Measurements from ENCODE around the gene ANKRD34C.
A peak's percentile ranks its signal among the peaks of the same experiment; 100 is the strongest.
"Not testable (repeated sequence)": the region's sequence is repeated elsewhere in the genome, so short reads cannot be mapped to it uniquely, and the experiment has no call there.

Gene ANKRD34C

DNA sequence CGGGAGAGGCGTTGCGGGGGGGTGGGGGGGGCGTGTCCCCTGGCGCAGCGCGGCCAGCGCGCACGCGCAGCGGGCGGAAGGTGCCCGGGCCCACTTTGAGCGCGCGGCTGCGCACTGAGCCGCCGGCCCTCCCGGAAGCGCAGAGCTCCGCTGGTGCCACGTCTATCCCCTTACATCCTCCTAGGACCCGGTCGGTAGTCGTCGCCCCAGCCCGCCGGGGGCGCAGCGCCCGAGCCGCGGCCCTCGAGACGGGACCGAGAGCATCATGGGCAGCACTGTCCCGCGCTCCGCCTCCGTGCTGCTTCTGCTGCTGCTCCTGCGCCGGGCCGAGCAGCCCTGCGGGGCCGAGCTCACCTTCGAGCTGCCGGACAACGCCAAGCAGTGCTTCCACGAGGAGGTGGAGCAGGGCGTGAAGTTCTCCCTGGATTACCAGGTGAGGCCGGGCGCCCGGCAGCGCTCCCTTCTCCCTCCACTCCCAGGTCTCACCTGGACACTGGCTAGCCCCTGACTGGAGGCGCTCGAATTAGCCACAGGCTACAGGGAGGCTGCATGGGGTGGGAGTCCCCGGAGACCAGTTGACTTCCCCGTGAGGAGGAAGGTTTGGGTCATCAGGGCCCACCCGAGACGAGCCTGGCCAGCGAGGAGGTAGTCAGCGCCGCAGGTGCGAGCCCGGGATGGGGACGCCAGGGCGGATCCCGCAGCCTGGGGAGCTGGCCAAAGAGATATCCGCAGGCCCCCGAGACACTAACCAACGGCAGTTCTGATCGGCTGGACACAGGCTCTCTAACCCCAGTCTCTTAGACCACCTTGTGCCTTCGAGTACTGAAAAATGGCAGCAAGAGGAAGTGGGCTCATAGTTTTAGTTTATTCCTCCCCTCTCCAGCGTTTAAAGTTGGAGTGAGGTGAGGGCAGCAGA lies 28.7 kb downstream of the ANKRD34C start, which contains the start of gene TMED3:
TSS of gene TMED3 (plus strand) at position 128 of the 916 bp plus-strand sequence. CDS start at position 266, 138 bp downstream.
- peak; percentile 36 to 65 for DNase-seq (ENCODE audit: low read depth in 2 of 2, low spot score in 1 of 2)

DNA sequence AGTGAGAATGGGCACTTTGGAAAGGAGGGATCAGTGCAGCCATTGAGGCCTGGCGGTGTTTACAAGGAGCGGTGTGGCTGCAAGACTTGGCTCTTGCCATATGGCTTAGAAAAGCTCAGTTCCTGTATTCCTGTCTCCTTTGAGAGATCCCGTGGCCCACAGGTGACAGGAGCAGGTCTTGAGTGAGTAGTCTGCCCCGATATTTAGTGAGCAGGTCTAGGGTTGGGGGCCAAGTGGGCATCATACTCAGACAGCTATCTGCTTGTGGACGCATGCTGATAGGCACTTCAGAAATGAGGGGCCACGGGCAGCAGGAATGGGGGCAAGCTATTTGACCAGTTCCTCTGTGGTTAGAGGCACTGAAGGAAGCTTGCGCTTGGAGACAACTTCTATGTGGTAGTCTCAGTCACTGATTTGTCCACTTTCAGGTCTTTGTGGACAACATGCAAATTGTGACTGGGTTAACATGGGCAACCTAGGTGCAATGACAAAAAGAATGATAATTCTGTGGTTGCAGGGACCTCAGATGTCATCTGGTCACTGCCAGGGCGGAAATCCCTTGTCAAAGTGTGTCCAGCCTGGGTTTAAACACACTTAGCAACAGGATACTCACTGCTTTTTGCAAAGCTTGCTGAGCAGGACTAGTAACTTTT lies 29.5 kb downstream of the ANKRD34C start:
- no peak for DNase-seq (ENCODE audit: low read depth in 2 of 2, low spot score in 1 of 2)

DNA sequence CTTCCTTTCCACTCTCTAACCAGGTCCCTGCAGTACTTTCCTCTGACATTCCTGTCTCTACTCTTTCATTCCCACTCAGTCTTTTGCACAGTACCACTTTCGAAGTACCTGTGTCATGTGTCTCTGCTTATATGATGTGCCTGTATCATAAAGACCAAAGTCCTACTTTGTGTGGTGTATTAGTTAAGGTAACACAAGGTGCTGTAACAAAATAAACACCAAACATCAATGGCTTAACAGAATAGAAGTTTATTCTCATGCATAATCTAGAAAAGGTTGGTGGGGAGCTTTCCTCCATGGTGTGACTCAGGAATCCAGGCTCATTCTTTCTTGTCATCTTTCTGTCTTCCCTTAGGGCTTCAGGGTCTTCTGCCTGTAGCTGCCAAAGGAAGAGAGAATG lies 31.7 kb downstream of the ANKRD34C start:
- no peak for DNase-seq (ENCODE audit: low read depth in 2 of 2, low spot score in 1 of 2)

DNA sequence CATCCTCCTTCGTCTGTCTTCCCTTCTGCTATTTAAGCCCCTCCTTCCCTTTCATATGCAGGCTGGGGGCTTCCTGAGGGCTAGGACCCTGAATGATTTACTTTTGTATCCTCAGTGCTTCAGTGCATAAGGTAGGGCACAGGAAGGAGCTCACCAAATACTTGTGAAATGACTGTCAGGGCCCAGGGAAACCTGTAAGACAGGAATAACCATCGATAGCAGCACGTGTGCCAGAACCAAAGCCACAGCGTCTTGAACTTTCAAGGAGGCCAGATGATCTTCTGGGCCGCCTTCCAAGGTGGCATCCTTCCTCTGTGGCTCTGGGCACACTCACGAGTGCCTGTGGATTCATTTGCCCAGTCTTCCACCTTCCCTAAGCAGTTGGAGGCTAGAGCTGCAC lies 32.3 kb downstream of the ANKRD34C start:
- no peak for DNase-seq (ENCODE audit: low read depth in 2 of 2, low spot score in 1 of 2)

DNA sequence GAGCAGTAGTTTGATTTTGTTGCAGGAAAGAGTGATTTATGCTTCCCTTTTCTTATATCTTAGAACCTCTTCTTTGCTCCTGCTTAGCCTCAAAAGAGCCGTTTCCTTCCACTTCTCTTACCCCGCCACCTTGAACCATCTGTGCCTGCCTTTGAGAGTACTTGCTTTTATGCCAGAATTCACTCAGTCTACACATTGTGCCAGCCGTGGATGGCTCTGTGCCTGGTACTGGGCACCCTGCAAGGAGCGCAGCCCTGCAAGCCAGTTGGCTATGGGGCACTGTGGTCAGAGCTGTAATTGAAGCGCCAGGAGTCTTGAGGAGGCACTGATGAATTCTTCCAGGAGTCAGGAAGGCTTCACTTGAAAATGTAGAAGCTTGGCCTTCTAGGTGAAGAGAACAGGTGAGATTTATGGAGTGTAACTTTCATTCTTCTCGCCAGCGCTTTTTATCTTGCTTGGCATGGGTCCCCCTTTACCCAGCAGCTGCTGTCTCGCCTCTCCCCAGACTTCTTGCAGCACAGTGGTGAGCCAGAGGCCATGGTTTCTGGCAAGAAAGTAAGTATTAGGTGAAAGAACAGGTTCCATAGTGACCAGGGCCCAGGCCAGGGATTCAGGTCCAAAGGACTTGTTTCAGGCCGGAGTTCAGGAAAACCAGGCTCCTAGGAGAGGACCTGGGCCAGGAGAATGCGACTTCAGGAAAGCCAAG lies 33.3 kb downstream of the ANKRD34C start:
- DNase-seq (ENCODE audit: low read depth in 2 of 2, low spot score in 1 of 2): no peak

DNA sequence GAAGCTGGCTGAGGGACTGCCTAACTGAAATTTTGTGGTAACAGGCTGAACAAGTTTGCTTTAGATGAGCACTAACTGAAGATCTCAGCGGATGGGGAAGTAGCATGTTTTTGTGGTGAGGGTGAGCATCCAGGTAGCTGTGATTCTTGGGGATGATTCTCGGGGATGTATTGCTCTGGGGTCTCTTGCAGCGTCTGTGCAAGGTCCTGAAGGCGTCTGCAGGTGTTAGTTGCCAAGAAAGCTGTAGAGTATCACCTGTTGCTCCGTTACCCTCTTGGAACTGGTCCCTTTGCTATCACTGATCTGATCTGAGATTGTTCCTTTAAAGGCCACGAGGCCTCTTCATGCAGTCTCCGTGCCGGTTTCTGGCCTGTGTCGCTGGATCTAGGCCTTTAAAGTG lies 34.3 kb downstream of the ANKRD34C start:
- no peak for DNase-seq (ENCODE audit: low read depth in 2 of 2, low spot score in 1 of 2)

DNA sequence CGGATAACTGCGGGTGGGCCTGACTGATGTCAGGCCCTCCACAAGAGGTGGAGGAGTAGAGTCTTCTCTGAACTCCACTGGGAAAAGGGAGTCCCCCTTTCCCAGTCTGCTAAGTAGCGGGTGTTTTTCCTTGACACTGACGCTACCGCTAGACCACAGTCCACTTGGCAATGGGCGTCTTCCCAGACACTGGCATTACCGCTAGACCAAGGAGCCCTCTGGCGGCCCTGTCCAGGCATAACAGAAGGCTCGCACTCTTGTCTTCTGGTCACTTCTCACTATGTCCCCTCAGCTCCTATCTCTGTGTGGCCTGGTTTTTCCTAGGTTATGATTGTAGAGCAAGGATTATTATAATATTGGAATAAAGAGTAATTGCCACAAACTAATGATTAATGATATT lies 37.5 kb downstream of the ANKRD34C start:
- not testable (repeated sequence) for DNase-seq (ENCODE audit: low read depth in 2 of 2, low spot score in 1 of 2)

DNA sequence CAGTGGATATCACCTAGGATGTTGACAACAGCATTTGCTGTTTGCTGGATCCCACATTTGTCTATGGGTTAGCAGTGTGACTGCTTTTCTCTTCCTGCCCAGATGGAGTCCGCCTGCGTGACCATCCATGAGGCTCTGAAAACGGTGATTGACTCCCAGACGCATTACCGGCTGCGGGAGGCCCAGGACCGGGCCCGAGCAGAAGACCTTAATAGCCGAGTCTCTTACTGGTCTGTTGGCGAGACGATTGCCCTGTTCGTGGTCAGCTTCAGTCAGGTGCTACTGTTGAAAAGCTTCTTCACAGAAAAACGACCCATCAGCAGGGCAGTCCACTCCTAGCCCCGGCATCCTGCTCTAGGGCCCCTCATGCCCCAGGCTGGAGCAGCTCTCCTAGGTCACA lies 39.4 kb downstream of the ANKRD34C start:
- no peak for DNase-seq (ENCODE audit: low read depth in 2 of 2, low spot score in 1 of 2)

DNA sequence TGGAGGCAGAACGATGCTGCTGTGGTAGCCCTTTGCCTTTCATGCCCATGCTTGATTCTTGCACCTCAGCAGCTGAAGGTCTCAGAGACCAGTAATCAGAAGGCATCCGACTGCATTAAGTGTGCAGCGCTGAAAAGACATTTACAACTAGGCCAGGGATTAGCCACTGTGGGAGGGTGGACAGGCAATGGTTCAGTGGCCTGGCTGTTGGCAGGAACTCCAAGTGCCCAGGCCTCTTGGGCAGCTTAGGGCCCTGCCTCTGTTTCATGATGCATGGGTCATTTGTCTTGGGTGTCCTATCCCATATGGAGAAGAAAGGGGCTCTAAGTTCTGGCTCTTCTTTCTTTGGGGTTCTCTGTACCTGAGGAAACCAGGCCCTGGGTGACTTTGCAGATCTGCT lies 39.8 kb downstream of the ANKRD34C start:
- DNase-seq (ENCODE audit: low read depth in 2 of 2, low spot score in 1 of 2): no peak

DNA sequence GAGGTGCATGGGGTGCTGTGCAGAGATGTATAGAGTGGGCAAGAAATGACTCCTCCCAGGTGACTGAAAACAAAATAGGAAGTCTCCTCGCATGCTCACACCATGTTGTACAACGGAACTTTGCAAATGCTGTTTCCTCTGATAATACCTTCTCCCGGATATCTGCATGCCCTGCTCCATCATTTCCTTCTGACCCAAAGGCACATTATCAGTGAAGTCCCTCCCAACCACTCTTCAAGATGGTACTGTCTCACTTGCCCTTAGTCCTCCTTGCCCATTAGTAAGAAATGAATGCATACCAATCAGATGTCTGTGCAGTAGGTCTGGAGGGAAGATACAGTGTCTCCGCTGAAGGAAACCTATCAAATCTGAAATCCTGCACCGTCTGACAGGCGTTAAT lies 40.4 kb downstream of the ANKRD34C start:
- no peak for DNase-seq (ENCODE audit: low read depth in 2 of 2, low spot score in 1 of 2)

DNA sequence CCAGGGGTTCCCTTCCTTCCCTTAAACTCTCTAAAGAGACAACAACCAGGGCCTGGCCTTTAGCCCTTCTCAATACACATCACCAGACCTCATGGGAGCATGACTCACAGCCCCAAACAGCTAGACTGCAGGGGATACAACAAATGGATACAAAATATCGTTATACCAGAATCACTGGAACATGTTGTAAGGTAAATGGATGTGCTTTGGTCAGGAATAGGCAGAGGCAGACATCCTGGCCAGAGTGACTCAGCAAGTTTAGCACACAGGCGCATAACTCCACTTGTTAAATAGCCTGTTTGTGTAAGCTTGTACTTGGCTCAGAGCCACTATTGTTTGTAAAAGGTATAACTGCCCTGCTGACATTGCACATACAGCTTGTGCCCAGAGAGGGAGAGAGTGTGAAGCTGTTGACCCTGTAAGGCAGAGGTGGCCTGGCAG lies 46.7 kb downstream of the ANKRD34C start:
- no peak for DNase-seq (ENCODE audit: low read depth in 2 of 2, low spot score in 1 of 2)

Measured in stimulated activated CD8-positive, alpha-beta memory T cell treated with anti-CD3 and anti-CD28 coated beads, Interleukin-4, amount 100 ng/mL, for 4 hours (primary cell).